Occipital lobe (tissue), 2 donors: ENCODE results near the gene KAT2A. TPM values are rescaled to one million over a fixed set of nuclear protein-coding genes. Genes with fewer than 3 reads are reported as not detected.
"Not testable (repeated sequence)": the region's sequence is repeated elsewhere in the genome, so short reads cannot be mapped to it uniquely, and the experiment has no call there.

ENCODE experiments used
- DNase-seq: peaks from one replicate; lab custom pipeline; 2025; lab: John Stamatoyannopoulos, UW
- total RNA-seq: library from RNA; depleted of rRNA; stranded (reverse); fragments of >200 nt; gene quantifications from one replicate; pipeline ENCODE4 v1.2.3, GENCODE V29; 2014

Gene KAT2A
- total RNA-seq = 9.0 TPM

DNA sequence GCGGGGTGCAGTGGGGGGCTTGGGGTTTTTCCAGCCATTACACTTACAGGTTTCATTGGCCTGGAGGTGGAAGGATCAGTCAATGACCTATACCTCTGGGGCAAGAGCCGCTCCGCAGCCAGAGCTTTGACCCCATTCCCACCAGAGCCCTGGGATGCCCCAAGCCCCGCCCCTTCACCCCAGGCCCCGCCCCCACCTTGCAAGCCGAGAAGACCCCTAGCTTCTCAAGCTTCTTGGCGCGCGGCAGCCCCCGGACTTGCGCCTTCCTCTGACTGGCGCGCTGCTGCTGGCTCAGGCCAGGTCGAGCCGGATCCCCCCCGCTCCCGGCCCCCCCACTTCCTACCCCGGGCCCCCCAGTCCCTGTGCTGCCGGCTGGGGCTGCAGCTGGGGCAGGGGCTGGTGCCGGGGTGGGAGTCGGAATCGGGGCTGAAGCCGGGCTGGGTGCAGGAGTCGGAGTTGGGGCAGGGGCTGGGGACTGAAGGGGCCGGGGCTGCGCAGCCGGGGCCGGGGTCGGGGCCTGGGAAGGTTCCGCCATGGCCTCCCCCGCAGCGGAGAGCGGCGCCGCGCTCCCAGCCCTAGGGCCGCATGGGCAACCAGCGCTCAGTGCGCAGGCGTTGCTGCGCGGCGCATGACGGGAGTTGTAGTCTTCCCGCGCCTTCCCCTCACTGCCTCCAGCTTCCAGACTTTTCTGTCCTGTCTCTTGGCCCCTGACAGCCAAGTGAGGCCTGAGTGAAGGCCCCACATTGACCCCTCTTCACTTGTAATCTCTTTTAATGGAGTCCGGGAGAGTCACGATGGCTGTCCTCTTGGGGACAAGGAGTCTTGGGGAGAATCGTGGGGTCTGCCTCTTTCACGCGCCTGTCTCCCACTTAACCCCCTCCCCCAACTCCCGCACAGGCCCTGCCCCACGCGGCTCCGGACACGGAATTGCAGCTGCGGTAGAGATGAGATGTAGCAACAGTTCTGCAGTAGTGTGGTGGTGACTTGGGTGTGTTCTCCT, at the start of gene KAT2A:
KAT2A (minus strand) TSS at position 598 of the 1,000 bp plus-strand sequence; CDS start at position 535, 63 bp downstream.
- DNase-seq = peak; percentile 76

DNA sequence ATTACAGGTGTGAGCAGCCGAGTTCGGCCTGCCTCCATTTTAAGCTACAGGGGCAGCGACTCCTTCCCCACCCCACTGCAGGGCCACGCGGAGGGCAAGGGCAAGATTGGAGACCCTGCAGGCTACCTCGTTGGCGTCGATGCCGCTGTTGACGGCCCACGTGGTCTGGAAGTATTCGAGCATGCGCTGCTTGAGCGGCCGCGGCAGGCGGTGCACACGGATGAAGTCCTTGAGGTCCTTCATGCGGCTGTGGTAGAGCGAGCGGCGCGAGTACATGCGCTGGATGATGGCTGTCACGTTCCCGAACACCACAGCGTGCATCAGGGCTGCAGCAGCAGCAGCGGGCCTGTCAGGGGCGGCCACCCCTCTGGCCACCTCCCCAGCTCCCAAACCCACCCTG, 48.2 kb upstream of the KAT2A start:
- no peak for DNase-seq

- DNase-seq = no peak
Measured at GRCh38 chr17:42167807-42168206, 46.6 kb upstream of the KAT2A start.

DNA sequence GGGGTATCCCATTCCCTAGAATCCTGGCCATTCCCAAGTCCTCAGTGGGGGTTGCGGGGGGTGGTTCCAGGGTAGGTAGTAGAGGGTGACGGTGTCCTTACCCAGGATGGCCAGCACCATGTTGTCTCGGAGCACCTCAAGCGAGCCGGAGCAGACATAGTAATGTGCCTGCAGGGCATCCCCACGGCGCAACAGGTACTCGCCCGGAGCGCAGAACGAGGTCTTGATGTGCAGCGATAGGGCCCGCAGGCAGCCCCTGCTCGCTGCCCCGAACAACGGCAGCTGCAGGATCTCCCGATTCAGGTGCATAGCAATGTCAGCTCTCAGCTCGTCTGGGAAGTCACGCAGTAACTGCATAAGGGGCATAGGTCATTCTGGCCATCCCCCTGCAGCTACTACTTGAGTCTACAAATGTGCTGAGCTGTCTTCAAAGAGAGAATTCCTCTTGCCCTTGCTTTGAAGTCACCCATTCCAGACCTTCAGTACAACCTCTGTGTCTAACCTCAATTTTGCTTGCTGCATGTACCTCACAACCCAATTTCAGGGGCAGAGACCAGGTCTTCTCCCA, 45.1 kb upstream of the KAT2A start:
- no peak for DNase-seq

DNA sequence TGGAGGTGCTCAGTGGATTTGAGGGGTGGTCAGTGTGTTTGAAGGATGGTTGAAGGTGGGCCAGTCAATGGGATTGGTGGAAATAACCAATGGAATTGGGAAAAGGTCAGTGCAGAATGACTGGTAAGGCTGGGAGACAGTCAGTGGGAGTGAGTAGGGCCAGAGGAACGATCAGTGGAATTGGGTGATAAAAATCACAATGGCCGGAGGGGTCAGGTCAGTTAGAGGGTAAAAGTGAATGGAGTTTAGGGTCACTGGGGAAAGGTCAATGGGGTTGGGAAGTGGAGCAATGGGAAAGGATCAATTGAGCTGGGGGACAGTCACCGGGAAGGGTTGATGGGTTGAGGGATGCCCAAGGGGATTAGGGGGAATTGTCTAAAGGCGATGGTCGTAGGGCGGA, 44.6 kb upstream of the KAT2A start:
- DNase-seq = no peak

DNA sequence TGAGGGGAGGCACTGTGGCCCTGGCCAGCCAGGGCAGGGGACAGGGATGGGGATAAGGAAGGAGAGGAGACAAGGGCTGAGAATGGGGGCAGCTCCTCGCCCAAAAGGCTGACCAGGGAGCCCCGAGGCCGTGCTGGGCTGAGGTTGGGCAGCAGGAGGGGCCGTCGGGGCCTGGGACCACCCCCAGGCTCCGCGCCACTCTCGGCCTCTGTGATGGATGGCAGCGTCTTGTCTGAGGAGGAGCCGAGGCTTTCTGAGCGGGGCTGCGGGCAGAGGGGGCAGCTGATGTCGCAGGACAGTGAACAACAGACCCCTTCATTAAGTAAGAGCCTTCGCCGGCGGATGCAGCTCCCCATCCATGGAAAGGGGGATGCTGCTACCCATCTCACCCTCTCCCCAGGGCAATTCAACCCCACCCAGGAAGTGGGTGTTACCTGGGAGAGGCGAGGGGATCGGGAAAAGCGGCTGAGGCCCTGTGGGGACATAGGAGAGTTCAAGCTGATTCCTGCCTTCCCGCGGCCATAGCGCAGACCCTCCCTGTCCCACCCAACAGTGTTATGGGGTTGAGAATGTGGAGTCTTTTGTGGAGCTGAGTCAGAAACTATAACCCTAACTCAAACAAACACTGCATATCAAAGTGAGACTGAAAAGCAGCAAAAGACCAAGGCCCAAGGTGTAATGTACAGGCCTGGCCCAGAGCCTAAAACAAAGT, 42.7 kb upstream of the KAT2A start:
- no peak for DNase-seq

- no peak for DNase-seq
Measured at GRCh38 chr17:42163113-42163512, 41.9 kb upstream of the KAT2A start.

DNA sequence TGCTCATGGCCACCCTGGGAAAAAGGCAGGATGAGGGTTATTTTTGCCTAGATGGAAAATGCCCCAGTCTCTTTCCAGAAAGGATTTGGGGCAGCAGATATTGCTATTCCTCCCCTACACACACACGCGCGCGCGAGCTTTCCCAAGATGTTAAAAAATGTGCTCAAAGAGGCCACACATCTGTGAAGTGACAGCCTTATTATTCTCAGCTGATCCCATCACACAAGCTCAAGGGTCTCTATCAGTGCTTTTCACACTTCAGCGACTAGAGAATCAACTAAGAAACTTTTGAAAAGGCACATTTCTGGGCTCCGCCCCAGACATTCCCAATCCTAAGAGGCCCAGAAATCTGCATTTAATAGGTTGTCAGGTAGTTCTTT, 39.4 kb upstream of the KAT2A start:
- no peak for DNase-seq

DNA sequence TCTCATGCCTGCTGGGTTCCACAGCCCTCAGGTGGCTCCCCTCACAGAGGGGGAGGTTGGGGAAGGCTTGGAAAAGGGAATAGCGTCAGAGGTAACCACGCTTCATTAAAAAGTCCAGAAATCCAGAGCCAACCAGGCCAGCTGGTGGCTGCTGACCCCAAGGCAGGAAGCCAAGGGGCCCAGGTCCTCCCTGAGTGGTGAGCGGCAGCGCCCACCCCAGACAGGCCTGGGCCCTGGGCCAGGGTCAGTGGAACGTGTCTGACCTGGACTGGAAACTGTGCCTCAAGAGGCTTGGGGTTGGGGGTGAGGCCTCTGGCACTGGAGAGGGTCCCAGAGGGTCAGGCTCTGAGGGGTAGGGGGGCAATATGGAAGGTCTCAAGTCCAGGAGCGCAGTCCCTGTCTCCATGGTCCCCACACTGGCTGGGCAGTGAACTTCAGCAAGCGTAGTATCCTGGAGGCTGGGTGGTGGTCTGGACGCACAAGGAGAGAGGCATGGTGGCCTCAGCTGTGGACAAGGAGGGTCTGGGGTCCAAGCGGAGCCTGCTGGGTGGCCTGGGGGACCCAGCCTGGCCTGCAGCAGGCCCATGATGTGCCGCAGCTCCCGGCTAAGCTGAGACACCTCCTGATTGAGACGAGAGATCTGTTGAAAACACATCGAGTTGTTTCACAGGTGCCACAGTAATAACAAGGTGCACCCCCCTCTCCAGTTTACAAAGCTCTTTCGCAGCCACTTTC, 38.8 kb upstream of the KAT2A start:
- no peak for DNase-seq

DNA sequence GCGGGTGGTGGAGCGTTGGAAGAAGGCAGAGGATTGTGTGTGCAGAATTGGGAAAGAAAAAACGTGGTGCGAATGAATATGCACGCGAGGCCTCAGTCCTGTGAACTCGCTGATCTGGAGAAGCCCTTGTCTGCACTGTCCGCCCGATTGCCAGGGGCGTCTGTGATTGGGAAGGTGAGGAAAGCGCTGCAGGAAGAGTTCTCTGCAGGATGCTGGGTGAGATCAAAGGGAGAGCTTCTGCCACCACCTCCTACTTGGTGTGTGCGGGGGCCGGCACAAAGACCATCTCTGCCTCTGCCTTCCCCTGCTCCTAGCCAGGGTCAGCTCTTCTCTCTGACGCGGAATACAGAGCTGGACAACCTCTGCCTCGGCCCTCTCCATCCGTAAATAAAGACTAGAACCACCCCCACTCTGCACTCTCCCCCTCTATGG, 34.5 kb upstream of the KAT2A start:
- no peak for DNase-seq

- DNase-seq = no peak
Measured at GRCh38 chr17:42153919-42154742, 33.0 kb upstream of the KAT2A start.

- no peak for DNase-seq
Measured at GRCh38 chr17:42146911-42147607, 25.9 kb upstream of the KAT2A start.

DNA sequence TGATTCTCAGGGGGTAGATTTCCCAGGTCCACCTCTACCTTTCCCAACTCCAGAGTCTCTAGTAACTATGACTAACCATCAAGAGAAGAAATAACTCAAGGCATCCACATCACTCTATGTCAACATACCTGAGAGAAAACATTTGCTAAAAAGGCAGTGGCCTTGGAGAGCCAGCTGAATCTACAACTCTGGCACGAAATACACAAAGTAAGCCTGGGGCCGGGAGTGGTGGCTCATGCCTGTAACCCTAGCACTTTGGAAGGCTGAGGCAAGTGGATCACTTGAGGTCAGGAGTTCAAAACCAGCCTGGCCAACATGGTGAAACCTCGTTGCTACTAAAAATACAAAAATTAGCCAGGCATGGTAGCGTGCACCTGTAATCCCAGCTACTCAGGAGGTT, 22.0 kb upstream of the KAT2A start:
- DNase-seq = not testable (repeated sequence)

DNA sequence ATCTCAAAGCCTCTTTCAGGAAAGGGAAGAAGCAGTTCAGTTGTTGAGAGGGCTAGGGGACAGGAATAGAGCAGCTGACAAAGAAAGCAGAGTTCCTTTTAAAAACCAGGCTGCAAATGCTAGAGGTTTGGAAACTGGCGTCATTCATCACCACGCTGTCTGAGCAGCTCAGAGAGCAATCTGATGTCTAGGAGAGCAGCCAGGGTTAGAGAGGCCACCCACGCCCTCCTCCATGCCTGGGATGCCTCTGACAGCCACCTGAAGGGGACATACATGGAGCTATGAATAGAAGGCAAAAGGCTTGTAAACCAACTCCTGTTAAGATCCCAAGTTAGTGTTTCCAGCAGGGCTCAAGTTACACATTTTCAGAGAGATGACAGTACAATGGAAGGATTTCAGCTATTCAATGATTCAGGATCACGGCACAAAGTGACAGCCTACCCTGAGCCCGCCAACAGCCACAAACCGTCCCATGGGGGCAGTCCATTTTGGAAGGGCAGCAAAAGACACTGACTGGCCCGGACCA, 21.3 kb upstream of the KAT2A start:
- no peak for DNase-seq

DNA sequence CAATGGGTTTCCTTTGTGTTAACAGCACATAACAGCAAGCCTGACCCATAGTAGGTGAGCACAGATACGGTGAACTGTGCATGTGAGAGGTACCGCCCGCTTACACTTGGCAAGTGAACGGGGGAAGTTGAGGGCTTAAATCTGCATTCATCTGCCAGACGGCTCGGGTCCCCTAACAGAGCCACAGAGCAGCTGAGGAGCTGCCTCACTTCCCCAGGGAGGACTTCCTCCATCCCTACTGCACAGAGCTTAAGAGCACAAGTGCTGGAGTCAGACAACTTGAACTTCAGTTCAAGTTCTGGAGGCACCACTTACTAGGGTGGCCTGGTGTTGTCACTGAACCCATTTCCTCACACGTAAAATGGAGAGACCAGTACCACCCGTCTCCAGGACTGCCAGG, 20.2 kb upstream of the KAT2A start:
- DNase-seq = no peak

- DNase-seq = not testable (repeated sequence)
Measured at GRCh38 chr17:42140690-42141089, 19.5 kb upstream of the KAT2A start.

DNA sequence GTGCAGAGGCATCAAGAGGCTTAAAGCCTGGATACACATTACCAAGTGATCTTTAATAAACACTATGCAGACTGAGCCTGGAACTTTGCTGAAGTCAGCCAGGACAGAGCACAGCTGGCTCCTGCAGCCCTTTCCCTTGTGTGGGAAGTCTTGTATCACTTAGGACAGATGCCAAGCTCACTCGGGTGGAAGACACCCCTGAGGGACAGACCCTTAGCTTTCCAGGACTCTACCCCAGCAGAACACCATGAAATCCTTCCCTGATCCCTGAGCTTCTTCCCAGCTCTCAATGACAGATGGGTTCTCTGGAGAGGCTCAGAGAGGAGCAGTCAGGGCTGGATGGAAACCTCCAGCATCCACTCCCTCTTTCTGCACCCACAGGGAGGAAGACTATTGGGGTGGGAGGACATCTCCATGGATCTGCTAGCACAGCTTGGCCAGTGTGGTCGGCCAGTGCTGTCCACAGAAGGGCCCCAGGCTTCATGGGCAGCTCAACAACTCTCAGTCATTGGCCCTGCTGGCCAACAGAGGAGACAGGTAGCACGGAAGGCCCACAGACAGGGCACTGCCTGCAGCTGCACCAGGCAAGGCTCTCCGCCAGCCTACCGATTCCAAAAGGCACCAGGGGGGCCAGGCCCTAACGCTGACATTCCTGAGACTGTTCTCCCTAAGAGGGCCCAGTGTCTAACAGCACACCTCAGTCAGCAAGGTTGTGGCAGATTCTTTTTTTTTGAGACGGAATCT, 17.8 kb upstream of the KAT2A start:
- DNase-seq = no peak

DNA sequence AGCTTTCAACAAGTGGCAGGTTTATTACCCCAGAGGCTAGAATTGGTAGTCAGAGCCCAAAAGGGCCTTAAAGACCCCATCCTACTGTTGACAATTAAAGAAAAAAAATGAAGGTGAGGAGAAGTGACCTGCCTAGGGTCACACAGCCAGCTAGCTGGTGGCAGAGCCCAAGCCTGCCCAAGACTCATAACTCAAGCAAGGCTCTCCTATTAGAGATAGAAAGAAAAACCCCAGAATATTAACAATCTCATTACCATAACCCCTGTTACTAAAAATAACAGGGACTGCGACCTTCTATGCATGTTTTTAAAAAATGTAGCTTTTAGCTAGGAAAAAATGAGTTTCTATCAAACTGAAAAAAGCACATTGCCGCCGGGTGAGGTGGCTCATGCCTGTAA, 15.5 kb upstream of the KAT2A start:
- DNase-seq = no peak
